ENCODE results near the gene CCND1. TPM values are rescaled to one million over a fixed set of nuclear protein-coding genes. Genes with fewer than 3 reads are reported as not detected.
A peak's percentile ranks its signal among the peaks of the same experiment; 100 is the strongest.
"Not testable (repeated sequence)": the region's sequence is repeated elsewhere in the genome, so short reads cannot be mapped to it uniquely, and the experiment has no call there.

CCND1 gene
- total RNA-seq, 1 donor from 2014 or later: 452 TPM

DNA sequence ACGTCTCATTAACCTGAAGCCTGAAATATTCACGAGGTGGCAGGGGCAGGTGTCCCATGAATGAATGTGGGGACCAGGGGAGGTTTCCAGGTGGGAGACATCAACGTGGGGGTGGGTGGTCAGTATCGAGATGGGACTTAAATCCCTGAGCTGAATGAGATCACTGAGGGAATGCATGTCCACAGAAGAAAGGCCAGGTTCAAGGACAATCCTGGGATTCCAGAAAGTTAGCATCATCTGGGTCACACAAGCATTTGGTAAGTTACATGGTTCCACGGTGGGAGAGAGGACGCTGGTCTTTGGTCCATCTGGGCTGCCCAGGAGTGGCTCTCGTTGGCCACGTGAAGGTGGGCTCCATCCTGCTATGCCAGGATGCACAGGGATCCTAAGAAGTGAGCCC lies 22.7 kb upstream of the CCND1 start:
- DNase-seq: no peak

DNA sequence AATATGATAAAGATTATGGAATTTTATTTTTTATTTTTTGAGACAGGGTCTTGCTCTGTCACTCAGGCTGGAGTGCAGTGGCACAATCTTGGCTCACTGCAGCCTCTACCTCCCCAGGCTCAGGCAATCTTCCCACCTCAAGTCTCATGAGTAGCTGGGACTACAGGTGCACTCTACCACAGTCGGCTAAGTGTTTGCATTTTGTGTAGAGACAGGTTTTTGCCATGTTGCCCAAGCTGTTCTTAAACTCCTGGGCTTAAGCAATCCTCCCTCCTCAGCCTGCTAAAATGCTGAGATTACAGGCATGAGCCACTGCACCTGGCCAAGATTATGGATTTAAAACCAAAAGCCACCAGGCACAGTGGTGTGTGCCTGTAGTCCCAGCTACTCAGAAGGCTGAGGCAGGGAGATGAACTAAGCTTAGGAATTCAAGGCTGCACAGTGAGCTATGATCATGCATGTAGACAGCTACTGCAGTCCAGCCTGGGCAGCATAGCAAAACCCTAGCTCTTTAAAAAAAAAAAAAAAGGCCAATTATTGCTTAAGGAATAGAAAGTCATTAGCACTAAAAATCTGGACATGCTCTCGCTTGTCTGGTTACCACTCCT lies 20.2 kb upstream of the CCND1 start:
- DNase-seq: no peak

DNA sequence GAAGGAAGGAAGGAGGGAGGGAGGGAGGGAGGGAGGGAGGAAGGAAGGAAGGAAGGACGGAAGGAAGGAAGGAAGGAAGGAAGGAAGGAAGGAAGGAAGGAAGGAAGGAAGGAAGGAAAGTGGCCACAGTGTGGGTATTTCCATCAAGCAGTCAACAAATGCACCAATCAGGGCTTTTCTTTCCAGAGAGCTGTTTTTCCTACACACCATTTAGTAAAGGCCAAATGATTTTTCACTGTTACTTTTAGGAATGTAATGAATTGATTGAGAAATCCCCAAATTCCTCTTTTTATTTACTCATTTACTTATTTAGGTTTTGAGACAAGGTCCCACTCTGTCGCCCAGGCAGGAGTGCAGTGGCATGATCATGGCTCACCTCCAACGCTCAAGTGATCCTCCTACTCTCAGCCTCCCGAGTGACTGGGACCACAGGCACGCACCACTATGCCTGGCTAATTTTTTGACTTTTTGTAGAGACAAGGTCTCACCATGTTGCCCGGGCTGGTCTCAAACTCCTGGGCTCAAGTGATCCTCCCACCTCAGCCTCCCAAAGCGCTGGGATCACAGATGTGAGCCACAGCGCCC lies 18.8 kb upstream of the CCND1 start:
- DNase-seq: not testable (repeated sequence)

DNA sequence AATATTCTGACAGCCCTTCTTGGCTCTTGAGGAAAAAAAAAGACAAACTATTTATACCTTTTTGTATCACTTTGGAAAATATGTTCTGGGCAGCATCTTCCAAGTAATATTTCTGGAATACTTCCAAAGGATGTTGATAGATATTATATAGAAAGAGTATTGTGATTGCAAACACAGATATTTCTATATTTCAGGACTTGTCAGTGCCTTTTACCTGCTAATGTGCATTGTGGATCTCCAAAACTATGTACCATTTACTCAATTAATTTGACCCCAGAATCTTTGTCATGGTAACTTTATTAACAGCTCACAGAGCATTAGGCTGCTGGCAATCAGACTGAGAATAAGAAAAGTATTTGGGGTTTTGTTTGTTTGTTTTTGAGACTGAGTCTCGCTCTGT lies 16.7 kb upstream of the CCND1 start:
- no peak for DNase-seq

DNA sequence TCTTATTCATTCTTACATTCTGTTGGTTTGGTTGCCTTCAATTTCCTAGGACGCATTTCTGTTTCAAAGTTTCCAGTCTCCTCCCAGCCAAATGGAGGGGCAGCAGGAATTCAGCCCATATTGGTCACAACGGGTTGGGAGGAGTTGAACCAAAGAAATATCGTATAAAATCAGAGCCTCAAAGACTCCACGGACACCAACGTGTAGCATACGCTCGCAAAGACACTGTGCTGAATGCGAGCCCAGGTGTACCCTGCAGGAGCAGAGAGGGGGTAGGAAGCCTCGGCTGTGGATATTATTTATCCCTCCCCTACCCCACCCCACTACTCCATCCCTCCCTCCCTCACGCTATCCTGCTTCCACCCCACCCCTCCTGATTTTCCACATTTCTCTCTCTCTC lies 15.5 kb upstream of the CCND1 start:
- no peak for DNase-seq

DNA sequence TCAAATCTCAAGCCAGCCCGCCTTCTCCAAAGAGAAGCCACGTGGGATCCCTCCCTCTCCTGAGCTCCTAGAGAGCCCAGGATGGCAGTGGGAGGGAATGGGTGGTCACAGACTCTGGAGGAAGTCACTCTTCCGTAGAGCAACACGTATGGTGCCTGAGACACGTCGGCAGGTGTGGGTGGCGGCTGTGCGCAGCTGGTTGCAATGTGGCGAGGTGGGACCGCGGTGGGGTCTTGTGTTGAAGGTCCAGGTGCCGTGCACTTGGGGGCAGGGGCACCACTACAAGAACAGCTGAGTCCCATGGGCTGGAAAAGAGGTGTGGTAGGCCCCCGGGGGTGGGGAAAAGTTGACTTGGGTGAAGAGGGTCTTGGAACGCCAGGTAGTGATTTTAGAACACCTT lies 13.4 kb upstream of the CCND1 start:
- no peak for DNase-seq

DNA sequence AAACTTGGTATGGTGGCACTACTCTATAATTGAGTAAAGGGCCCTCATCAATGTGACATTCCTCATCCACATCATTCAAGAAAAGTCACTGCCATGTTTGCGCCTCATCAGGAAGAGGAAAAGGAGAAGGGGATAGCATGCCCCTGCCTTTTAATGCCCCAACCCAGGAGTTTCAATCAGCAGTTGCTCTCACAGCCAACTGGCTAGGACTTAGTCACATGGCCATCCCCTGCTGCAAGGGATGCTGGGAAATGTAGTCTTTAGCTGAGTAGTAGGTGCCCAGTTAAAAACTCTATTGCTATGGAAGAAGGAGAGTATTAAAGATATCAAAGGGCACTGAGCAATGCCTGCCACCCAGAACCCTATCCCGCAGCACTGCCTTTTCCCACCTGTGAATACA lies 10.9 kb upstream of the CCND1 start:
- peak; percentile 51 for DNase-seq

DNA sequence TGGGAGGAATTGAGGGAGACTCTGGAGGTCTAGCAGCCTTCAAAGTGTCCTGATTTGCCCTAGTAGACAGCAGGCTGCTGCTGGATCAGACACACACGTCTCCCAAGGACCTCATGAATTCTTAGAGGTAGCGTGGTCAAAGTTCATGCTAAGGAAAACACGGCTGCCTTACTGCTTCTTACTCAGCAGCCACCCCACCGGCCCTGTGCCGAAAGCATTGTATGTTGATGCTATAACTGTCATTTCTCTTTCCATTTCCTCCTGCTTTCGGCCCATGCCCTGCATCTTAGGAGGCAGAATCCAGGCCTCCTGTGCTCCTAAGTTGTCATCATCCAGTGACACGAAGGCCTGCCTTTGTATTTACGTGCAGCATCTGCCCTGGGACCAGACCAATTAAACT lies 10.5 kb upstream of the CCND1 start:
- DNase-seq: no peak

DNA sequence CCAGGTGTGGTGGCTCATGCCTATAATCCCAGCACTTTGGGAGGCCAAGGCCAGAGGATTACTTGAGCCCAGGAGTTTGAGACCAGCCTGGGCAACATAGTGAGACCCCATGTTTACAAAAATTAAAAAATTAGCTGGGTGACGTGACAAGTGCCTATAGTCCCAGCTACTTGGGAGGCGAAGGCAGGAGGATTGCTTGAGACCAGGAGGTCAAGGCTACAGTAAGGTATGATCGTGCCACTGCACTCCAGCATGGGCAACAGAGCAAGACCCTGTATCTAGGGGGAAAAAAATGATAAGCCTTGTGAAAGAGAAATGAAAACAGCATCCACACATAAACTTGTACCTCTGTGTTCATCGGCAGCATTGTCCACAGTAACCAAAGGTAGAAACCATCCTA lies 8.1 kb upstream of the CCND1 start:
- DNase-seq: no peak

DNA sequence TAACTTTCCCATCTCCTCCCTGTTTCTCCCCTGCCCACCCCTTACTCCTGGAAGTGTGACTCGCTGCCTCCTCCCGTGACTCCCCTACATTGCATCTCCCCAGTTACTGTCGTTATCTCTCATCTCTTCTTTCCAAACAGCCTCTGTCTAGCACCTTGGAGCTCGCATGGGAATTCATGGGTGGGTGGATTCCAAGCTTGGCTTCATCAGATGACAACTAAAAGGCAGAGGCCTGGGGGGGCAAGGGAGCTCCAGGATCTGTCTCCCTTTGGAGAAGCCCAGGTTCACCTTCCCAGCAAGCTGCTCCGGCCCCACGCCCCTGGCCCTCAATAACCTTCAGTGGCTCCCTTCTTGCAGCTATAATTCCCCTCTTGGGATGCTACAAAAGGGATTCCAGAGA lies 6.9 kb upstream of the CCND1 start:
- DNase-seq: no peak

DNA sequence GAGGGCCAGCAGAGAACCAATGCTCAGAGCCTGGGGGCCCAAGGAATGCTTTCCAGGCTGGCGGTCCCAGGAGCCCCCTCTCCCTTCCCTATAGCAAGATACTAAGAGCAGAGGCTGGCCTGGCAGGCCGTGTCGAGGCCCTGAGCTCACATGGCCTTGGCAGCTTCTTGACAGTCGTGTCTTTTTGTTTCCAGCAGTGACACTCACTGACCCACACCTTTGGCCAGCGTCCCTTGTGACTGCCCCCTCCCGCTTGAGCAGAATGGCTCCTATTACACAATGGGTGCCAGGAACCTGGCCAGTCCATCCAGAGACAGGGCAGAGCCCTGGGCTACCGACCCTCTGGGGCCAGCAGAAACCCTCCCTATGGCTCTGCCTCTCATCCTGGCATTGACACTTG lies 6.4 kb upstream of the CCND1 start:
- no peak for DNase-seq

DNA sequence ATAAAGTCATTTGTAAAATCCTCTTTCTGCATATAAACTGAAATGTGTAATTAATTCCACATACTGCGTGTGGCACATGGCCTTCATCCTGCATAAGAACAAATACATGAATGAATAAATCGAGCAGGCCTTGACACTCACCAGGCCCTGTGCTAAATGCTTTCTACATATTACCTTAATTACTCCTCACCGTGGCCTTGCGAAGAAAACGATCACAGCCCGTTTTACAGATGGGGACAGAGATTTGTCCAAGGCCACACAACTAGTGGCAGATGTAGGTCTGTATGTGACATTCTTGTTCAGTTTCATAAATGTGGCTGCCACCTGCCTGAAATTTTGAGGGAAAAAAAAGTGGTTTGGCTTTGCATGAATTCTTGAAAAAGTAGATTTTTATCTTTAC lies 5.8 kb upstream of the CCND1 start:
- no peak for DNase-seq

DNA sequence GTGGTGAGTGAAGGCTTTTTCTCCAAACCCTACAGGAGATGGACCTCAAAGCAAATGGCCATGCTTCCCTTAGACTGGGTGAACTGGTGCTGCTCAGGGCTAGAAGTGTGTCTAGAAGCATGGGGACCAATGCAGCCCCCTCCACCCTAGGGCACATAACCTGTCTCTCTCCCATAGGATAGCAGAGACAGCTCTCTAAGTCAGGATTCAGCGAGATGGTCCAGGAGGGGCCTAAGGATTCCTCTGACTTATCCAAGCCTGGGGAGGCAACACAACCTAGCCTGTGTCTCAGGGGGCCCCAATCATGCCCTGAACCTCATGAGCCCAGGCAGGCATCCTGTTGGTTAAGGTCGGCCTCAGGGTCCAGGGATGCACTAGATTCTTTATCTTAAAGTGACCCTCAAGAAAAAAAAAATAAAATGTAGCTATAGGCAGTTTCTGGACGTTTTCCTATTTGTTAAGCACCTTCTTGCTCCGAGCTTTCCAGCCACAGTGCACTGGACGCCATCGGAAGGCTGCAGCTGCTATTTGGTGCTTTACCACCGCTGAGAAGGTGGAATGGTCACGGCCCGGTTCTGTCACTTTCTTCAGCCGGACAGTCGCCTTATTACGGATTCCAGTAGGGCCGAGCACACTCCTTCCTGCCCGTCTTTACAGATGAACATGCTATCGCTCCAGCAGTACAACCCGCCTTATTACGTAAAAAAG lies 5.0 kb upstream of the CCND1 start:
- no peak for DNase-seq

DNA sequence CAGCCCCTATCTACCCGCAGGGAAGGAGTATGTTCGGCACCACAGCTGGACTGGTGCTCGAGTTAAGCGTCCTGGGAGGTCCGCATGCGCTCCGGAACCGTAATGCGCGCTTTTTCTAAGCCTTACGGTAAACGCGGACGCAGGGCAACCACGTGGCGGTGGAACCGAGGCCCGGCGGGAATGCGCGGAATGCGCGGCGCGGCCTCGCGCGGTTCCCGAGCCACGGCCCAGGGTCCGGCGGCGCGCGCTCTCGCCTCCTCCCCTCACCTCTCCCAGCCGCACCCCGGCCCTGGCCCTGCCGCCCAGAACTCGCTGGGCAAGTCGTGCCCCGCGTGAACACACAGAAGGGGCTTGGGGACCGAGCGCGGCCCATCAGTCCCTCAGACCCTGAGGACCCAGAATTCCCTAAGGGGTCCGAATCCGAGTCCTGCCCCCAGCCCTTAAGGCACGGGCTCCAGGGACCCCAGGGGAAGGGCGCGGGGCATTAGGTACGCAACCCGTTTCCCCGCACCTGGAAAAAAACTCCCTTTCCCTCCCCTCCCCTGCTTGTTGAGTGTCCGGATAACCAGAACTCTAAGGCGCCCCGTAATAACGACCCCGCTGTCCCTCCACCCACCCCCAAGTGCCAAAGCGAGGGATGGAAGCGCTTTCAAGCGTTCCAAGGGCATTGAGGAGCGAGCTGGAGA lies 4.3 kb upstream of the CCND1 start:
- DNase-seq: peak; percentile 87

DNA sequence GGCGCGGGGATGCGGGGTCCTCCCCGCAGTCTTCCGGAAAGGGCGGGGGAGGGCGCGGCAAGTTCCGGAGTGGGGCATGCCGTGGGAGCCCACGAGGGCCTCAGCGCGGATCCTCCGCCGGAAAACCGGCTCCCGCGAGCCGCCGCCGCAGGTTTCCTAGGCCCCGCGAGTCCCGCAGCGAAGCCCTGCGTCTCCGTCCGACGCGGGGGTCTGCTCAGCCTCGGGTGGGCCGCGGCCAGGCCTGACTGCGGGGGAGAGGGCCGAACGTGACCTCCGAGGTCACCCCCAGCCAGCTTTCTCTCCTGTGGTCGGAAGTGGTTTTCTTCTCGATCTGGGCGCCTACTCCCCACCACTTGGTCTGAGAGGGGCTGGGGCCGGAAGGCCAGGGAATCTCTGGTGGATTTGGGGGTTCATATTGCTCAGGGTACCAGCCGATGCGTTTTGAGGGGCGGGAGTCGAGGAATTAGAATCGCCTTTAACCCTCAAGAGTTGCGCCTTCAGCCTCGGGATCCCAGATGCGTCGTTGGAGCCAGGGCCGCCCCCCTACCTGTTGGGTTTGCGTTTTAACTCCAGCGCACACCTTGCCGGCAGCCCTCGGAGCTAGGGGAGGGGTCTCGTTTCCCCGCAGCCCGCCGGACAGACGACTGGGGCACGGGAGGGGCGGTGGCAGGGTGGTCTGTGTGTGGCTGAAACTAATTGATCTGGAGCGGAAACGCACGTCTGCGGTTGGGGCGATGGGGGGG lies 3.6 kb upstream of the CCND1 start:
- no peak for DNase-seq

DNA sequence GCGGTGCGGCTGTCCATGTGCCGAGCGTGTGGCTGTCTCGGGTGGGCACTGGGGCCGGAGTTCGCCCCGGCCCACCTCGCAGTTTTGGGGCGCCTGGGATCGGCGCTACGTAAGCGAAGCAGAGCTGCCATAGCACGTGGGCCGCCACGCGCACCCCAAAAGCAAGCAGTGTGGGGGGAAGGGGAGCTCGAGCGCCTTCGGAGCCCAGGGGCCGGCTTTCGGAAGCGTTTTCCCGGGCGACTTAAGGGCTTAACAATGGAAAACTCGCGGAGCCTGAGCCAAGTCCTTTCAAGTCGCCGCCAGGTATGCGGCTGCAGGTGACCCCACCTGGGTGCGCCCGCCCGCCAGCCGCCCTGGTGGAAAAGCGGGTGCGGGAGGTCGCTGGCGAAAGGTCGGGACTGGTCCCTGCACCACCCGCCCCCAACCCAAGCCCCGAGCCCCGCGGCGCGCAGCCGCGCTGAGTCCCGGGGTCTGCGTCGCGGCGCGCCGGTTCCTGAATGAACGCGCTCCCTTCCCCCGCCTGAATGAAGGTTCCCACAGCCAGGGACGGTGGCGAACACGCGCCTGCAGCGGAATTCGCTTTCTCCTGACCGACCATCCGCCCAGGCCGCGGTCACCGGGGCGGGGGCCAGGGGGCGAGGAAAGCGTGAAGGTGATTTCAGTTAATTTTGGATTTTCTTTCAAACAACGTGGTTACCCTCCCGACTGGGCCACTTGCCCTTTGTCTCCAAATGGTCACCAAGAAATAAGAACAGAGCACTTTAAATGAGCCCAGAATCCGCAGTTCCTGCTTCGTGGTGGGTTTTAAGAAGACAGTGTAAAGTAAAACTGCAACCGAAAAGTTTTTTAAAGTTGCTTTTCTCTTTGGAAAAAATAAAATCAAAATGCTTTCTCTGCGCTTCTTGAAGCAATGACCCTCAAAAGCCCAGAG lies 2.8 kb upstream of the CCND1 start:
- DNase-seq: peak; percentile 79

DNA sequence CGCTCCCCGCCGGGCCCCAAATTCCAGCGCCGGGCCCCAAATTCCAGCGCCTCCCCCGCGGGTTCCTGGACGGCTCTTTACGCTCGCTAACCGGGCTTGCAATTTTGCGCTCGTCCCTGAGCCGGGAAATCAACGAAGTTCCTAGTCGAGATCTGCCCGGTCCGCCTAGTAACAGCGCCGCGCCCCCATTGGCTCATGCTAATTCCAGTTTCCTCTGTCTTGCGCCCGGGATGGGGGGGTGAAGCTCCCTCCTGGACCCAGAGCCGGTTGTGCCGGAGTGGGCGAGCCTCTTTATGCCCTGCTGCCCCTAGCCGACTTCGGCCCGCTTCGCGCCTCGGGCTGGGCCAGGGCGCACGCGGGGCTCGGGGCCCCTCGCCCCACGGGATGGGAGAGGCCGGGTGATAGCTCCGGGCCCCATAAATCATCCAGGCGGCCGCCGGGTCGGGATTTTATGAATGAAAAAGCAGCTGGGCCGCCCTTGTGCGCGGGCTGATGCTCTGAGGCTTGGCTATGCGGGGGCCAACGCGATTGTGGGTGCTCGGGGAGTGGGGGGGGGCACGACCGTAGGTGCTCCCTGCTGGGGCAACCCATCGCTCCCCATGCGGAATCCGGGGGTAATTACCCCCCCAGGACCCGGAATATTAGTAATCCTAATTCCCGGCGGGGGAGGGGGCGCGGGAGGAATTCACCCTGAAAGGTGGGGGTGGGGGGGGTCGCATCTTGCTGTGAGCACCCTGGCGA lies 1.8 kb upstream of the CCND1 start:
- DNase-seq: peak; percentile 98

DNA sequence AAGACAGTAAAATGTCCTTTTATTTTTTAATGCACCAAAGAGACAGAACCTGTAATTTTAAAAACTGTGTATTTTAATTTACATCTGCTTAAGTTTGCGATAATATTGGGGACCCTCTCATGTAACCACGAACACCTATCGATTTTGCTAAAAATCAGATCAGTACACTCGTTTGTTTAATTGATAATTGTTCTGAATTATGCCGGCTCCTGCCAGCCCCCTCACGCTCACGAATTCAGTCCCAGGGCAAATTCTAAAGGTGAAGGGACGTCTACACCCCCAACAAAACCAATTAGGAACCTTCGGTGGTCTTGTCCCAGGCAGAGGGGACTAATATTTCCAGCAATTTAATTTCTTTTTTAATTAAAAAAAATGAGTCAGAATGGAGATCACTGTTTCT lies 1.1 kb upstream of the CCND1 start:
- no peak for DNase-seq

DNA sequence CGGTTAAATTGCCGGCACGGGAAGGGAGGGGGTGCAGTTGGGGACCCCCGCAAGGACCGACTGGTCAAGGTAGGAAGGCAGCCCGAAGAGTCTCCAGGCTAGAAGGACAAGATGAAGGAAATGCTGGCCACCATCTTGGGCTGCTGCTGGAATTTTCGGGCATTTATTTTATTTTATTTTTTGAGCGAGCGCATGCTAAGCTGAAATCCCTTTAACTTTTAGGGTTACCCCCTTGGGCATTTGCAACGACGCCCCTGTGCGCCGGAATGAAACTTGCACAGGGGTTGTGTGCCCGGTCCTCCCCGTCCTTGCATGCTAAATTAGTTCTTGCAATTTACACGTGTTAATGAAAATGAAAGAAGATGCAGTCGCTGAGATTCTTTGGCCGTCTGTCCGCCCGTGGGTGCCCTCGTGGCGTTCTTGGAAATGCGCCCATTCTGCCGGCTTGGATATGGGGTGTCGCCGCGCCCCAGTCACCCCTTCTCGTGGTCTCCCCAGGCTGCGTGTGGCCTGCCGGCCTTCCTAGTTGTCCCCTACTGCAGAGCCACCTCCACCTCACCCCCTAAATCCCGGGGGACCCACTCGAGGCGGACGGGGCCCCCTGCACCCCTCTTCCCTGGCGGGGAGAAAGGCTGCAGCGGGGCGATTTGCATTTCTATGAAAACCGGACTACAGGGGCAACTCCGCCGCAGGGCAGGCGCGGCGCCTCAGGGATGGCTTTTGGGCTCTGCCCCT lies 529 bp upstream of the CCND1 start:
- peak; percentile 52 for DNase-seq
